Raji (cell line): Measurements from ENCODE around the gene SLC30A4.

Source experiments
- POLR2A ChIP-seq: IDR thresholded peaks from 2 replicates; pipeline ENCODE4 v1.6.1; 2011; ENCODE audit warnings: low read depth, low read length, control low read depth; ENCODE audit not compliant: insufficient read depth

The SLC30A4 gene

GRCh38 chr15:45527086-45527485, 4.5 kb upstream of the SLC30A4 start:
- TF ChIP-seq POLR2A: no peak

- no peak for TF ChIP-seq POLR2A
Measured at GRCh38 chr15:45523166-45523460, 558 bp upstream of the SLC30A4 start.

DNA sequence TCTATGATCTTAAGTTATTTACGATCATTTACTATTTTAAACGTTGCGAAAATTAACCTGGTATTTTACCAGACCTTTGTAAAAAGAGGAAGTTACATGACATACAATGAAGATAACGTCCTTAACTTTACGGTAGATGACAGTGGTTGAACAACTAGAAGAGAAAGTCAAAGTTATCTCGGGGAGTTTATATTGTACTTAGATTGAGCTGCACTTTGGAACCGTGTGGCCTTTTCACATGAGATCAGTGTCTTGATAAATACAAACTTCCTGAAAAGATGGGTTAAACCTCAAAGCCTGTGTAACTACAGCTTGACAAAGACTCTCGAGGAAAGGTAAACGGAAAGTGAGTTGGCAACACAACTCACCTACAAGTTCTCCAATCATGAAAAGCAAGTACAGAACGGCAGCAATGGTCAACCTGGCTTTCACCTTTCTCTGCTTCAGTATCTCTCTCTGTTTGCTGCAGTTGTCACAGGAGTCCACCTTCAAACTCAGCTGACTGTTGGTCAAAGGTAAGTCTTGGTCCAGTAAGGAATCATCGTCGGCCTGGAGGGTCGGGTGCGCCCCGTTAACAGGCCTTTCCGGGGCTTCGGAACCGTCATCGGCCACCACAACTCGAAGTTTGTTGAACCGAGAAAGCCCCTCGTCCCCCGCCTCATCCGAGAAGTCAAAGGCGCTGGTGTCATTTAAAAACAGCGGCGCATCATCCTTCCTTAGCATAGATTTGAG, 793 bp downstream of the SLC30A4 start:
- no peak; the same call in 1 of the 2 replicates for TF ChIP-seq POLR2A

DNA sequence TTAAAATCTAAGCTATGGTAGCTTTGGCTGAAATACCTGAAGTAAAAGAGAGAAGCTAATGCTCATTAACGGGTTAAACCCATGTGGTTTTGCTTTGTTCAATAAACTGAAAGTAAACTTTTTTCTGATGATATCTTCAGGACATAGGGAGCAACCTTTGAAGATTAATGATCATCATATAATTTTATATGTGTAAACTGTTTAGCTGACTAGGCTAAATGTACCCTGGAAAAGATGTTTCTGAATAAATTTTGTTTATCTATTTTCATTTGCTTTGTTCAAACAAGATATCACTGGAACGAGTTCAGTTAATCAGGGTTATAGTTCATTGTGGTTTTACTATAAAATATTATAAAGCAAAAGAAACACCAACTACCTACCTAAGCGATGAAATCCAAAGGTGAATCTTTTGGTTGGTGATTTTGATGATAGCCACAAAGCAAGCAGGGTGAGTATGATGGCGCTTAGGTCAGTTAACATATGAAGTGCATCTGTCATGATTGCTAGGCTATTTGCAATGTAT, 11.7 kb downstream of the SLC30A4 start:
- no peak for TF ChIP-seq POLR2A

GRCh38 chr15:45499426-45499825, 23.1 kb downstream of the SLC30A4 start:
- TF ChIP-seq POLR2A: no peak

DNA sequence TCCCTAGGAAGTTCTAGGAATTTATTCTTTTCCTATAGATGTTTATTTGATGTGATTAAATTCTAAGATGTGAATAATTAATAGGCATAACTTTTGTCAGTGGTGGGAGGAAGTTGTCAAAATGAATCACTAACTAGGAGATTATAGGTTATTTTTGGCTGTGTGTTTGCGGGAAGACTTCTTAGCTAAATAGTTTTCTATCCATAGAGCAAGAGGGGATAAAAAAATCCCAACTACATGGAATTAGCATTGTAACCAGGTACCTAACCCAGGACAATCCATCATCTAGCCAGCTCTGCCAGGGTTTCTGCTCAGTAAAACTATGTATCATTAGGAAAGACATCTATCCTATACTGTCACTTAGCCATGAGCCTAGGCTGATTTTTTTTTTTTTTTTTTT, 23.9 kb downstream of the SLC30A4 start:
- no peak for TF ChIP-seq POLR2A

DNA sequence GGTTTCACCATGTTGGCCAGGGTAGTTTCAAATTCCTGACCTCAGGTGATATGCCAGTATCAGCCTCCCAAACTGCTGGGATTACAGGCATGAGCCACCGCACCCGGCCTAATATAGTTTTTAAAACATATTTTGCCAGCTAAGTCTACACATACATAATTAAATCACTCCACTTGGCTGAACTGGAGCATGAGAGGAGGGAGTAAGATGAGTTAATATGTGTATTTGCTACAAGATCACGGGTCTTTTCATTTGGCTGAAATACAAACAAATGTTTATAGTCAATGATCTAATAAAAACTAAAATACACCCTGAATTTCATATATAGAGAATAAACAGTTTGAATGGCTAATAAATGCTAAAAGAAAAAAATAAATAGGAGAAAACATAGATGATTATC, 25.3 kb downstream of the SLC30A4 start:
- TF ChIP-seq POLR2A: no peak

DNA sequence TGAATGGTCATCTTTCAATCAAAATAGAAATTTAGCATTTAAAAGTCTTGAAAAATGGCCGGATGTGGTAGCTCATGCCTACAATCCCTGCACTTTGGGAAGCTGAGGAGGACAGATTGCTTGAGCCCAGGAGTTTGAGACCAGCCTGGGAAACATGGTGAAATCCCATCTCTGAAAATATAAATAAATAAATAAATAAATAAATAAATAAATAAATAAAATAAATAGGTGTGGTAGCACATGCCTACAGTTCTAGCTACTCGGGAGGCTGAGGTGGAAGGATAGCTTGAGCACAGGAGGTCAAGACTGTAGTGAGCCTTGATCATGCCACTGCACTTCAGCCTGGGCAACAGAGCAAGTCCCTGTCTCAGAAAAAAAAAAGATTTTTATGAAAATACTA, 25.9 kb downstream of the SLC30A4 start:
- no peak for TF ChIP-seq POLR2A

GRCh38 chr15:45495588-45495987, 27.0 kb downstream of the SLC30A4 start:
- TF ChIP-seq POLR2A: no peak

DNA sequence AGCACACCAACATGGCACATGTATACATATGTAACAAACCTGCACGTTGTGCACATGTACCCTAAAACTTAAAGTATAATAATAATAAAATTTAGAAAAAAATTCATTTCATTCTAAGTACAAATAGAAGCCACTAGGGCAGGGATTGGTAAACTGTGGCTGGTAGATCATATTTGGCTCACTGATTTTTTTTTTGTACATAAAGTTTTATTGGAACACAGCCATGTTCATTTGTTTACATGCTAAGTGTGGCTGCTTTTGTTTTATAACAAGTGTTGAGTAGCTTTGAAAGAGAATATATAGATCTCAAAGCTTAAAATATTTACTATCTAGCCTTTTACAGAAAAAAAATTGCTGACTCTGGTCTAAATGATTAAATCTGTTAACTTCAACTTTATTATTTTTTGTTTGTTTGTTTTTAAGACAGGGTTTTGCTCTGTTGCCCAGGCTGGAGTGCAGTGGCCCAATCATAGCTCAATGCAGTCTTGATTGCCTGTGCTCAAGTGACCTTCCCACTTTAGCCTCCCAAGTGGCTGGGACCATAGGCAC, 32.8 kb downstream of the SLC30A4 start:
- TF ChIP-seq POLR2A: no peak

- TF ChIP-seq POLR2A: no peak
Measured at GRCh38 chr15:45486317-45486716, 36.2 kb downstream of the SLC30A4 start.

- no peak for TF ChIP-seq POLR2A
Measured at GRCh38 chr15:45481135-45481534, 41.4 kb downstream of the SLC30A4 start.

DNA sequence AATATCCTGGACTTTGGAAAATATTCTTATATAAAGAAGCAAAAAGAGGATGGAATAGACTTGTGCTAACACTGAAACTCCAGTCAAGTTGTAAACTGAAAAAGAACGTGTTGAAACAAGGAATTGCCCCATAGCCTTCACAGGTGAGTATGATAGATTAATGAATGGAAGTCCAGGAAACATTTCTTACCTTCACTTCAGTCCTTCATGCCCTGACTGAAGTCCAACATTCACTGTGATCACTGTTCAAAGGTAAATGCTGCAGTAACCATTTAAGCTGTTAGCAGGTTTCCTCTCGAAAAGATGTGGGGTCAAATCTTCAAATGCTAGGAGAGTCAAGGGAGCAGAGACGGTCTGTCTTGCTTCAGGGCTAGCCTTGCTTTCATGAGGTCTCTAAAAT, 46.1 kb downstream of the SLC30A4 start:
- TF ChIP-seq POLR2A: no peak

DNA sequence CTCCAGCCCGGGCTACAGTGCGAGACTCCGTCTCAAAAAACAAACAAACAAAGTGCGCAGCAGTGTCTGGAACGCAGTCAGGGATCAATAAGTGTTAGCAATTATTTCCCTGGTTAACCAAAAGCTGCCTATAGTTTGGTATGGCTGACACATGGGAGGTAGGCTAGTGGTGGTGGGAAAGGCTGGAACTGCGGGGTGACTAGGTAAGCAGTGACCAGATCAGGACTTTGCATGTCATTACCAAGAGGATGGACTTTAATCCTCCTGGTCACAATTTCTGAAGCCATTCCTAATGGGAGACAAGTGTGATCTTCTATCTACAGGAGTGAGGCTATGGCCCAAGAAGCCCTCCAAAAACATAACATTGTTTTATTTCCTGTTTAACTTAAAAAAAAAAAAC, 47.8 kb downstream of the SLC30A4 start:
- TF ChIP-seq POLR2A: no peak

- no peak for TF ChIP-seq POLR2A
Measured at GRCh38 chr15:45473068-45473467, 49.5 kb downstream of the SLC30A4 start.

GRCh38 chr15:45471151-45471550, 51.4 kb downstream of the SLC30A4 start:
- no peak for TF ChIP-seq POLR2A

DNA sequence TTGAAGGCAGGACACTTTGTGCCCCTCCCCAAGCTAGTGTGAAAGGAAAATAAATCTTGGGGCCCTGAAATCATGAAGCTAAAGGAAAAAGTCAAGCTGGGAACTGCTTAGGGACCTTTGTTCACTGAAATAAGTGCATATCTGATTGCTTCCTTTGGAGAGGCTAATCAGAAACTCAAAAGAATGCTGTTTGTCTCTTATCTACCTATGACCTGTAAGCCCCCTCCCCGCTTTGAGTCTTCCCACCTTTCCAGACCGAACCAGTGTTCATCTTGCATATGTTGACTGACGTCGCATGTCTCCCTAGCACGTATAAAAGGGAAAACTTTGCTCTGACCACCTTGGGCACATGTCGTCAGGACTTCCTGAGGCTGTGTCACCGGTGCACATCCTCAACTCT, 53.1 kb downstream of the SLC30A4 start:
- no peak for TF ChIP-seq POLR2A

DNA sequence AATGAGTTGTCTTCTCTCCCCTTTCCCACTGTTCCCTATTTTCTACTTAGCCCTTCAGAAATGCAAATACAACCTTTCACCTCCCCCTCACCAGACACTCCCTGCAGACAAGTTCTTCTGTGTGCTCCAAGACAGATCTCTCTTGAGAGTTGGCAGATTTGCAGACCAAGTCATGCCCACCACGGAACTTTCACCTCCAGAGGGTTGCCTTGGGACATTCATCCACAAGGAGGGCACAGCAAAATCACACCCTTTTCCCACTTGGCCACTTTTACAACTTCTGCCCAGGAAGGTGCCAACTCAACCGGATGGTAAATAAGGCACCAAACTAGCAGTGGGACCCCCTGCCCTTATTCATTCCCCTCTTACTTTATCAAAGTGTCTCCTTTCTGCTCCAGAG, 53.5 kb downstream of the SLC30A4 start:
- no peak for TF ChIP-seq POLR2A

DNA sequence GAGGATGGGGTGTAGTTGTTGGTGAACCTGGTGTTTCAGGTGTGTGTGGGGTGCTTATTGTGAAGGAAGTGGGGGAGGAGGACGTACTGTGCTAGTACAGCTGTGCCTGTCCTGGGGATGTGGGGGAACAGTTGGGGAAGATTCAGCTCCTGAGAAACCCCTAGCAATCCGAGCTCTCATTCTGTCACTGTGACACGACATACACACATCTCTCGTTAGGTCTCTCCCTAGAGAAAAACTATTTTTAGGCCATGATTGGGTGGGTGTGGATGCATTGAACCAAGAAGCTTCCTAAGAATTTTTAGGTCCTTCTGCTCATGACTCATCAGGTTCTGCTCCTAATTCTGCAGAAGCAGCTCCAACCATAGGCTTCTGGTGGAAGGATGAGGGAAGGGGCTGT, 54.3 kb downstream of the SLC30A4 start:
- no peak for TF ChIP-seq POLR2A
